SK-N-SH (cell line): Measurements from ENCODE around the gene C8G. TPM values are rescaled to one million over a fixed set of nuclear protein-coding genes. Genes with fewer than 3 reads are reported as not detected.

Experiments used
- CTCF ChIA-PET: fragments of 300-600, 350-600 bp; formaldehyde crosslinking; extraction: SDS; loops from one replicate; lab custom pipeline; 2021; lab: Yijun Ruan, JAX
- POLR2A ChIA-PET: fragments of 350-600 bp; sonication (Branson Sonifier 250); formaldehyde crosslinking; extraction: SDS; loops from one replicate; lab custom pipeline; 2020; ENCODE audit warnings: antibody characterized with exemption, inconsistent platforms; lab: Yijun Ruan, JAX
- DNase-seq: peaks from one replicate; pipeline ENCODE4 v3.0.0; 2012
- H2AFZ ChIP-seq: fragments of 200-600 bp; sonication (generic); 2 replicates; pipeline ENCODE4 v1.8.1; 2016; ENCODE audit warnings: antibody characterized with exemption, mild to moderate bottlenecking, low read depth
- H3F3A ChIP-seq: fragments of 200-600 bp; sonication (generic); replicated peaks from 2 replicates; pipeline ENCODE3; 2016; ENCODE audit warnings: antibody characterized with exemption, mild to moderate bottlenecking; ENCODE audit not compliant: insufficient read depth
- H3K27ac ChIP-seq, 2 experiments: fragments of 200-500 bp in 1 of 2; fragments of 200-600 bp in 1 of 2; sonication (Bioruptor generic) in 1 of 2; sonication (generic), shearing (Covaris generic) in 1 of 2; 2 replicates each; pipeline versions ENCODE4 v1.5.1 to v1.6.1; 2014 to 2016; ENCODE audit warnings: low read depth in 2 of 2, inconsistent platforms in 1 of 2, low read length in 1 of 2, mild to moderate bottlenecking in 1 of 2, mixed read lengths in 1 of 2
- H3K27me3 ChIP-seq: fragments of 200-600 bp; sonication (generic), shearing (Covaris generic); 2 replicates; pipeline ENCODE4 v1.6.1; 2016; ENCODE audit warnings: mixed run types; ENCODE audit not compliant: insufficient read depth
- H3K36me3 ChIP-seq, 2 experiments: fragments of 200-500 bp in 1 of 2; fragments of 200-600 bp in 1 of 2; sonication (Bioruptor generic) in 1 of 2; sonication (generic) in 1 of 2; replicated peaks in 1 of 2; 2 replicates each; pipeline versions ENCODE3 to v1.5.1; 2014 to 2016; ENCODE audit warnings: low read length in 1 of 2, mild to moderate bottlenecking in 1 of 2; ENCODE audit not compliant: insufficient read depth in 2 of 2, control insufficient read depth in 1 of 2
- H3K4me1 ChIP-seq, 2 experiments: fragments of 200-500 bp in 1 of 2; fragments of 200-600 bp in 1 of 2; sonication (Bioruptor generic) in 1 of 2; sonication (generic), shearing (Covaris generic) in 1 of 2; 2 replicates each; pipeline versions ENCODE4 v1.5.1 to v1.6.1; 2014 to 2016; ENCODE audit warnings: low read depth in 1 of 2, low read length in 1 of 2, mixed run types in 1 of 2; ENCODE audit not compliant: insufficient read depth in 2 of 2, control insufficient read depth in 1 of 2
- H3K4me2 ChIP-seq: fragments of 200-600 bp; sonication (generic), shearing (Covaris generic); 2 replicates; pipeline ENCODE4 v1.6.1; 2017; ENCODE audit warnings: mixed run types
- H3K4me3 ChIP-seq, 2 experiments: fragments of 200-500 bp in 1 of 2; fragments of 200-600 bp in 1 of 2; sonication (Bioruptor generic) in 1 of 2; sonication (generic), shearing (Covaris generic) in 1 of 2; 2 replicates each; pipeline versions ENCODE4 v1.5.1 to v1.8.1; 2014 to 2016; ENCODE audit warnings: low read depth in 2 of 2, inconsistent platforms in 1 of 2, low read length in 1 of 2, mild to moderate bottlenecking in 1 of 2, mixed read lengths in 1 of 2, moderate library complexity in 1 of 2
- H3K79me2 ChIP-seq: fragments of 200-600 bp; sonication (generic); 2 replicates; pipeline ENCODE4 v1.8.1; 2017; ENCODE audit warnings: mild to moderate bottlenecking; ENCODE audit not compliant: insufficient read depth
- H3K9ac ChIP-seq: fragments of 200-600 bp; sonication (generic); 2 replicates; pipeline ENCODE4 v1.6.1; 2017; ENCODE audit warnings: mixed run types
- H3K9me2 ChIP-seq: fragments of 200-600 bp; sonication (generic); 2 replicates; pipeline ENCODE4 v1.6.1; 2017; ENCODE audit warnings: mixed run types
- H3K9me3 ChIP-seq: fragments of 200-600 bp; sonication (generic); 2 replicates; pipeline ENCODE4 v1.6.1; 2017; ENCODE audit warnings: mixed run types, mild to moderate bottlenecking, moderate library complexity
- H4K20me1 ChIP-seq: fragments of 200-600 bp; sonication (generic); 2 replicates; pipeline ENCODE4 v1.6.1; 2017; ENCODE audit warnings: mild to moderate bottlenecking, mixed run types; ENCODE audit not compliant: insufficient read depth
- CHD2 ChIP-seq: fragments of 150-350 bp; IDR thresholded peaks from 2 replicates; pipeline ENCODE4 v1.6.1; 2018; ENCODE audit warnings: low read length; ENCODE audit not compliant: partially characterized antibody
- ELF1 ChIP-seq: IDR thresholded peaks from 2 replicates; pipeline ENCODE4 v1.4.0; 2012
- EP300 ChIP-seq, 2 experiments: IDR thresholded peaks; 2 replicates each; pipeline versions ENCODE4 v1.4.0 to v1.6.1; 2012; ENCODE audit warnings: borderline replicate concordance in 1 of 2, low read depth in 1 of 2, low read length in 1 of 2
- FOSL2 ChIP-seq: IDR thresholded peaks from 2 replicates; pipeline ENCODE4 v1.4.0; 2012; ENCODE audit warnings: low read depth, mild to moderate bottlenecking, moderate library complexity, borderline replicate concordance
- FOXJ3 ChIP-seq: sonication (generic); formaldehyde crosslinking; IDR thresholded peaks from 2 replicates; pipeline ENCODE4 v1.5.1; 2020; ENCODE audit warnings: mild to moderate bottlenecking, missing genetic modification reagents
- GABPA ChIP-seq: IDR thresholded peaks from 2 replicates; pipeline ENCODE4 v1.4.0; 2012; ENCODE audit warnings: low read depth, mild to moderate bottlenecking
- GATA2 ChIP-seq: sonication (generic); formaldehyde crosslinking; IDR thresholded peaks from 2 replicates; pipeline ENCODE4 v1.5.0; 2020; ENCODE audit warnings: mild to moderate bottlenecking, missing genetic modification reagents
- MEF2A ChIP-seq: IDR thresholded peaks from 2 replicates; pipeline ENCODE4 v1.4.0; 2012; ENCODE audit warnings: low read depth, borderline replicate concordance
- MXI1 ChIP-seq: IDR thresholded peaks from 2 replicates; pipeline ENCODE4 v1.6.1; 2012; ENCODE audit warnings: mild to moderate bottlenecking, low read depth, low read length, improper control_type of control experiment
- NFIC ChIP-seq: IDR thresholded peaks from 2 replicates; pipeline ENCODE4 v1.4.0; 2012; ENCODE audit warnings: borderline replicate concordance
- NRF1 ChIP-seq: IDR thresholded peaks from 2 replicates; pipeline ENCODE4 v1.6.1; 2012; ENCODE audit warnings: low read depth, mild to moderate bottlenecking, low read length
- POLR2AphosphoS5 ChIP-seq: IDR thresholded peaks from 2 replicates; pipeline ENCODE4 v1.6.1; 2012; ENCODE audit warnings: low read depth, low read length
- RAD21 ChIP-seq: IDR thresholded peaks from 2 replicates; pipeline ENCODE4 v1.6.1; 2012; ENCODE audit warnings: mild to moderate bottlenecking, low read length
- RCOR1 ChIP-seq: fragments of 150-350 bp; IDR thresholded peaks from 2 replicates; pipeline ENCODE4 v1.6.1; 2017; ENCODE audit warnings: antibody characterized with exemption, low read length
- RFX5 ChIP-seq: IDR thresholded peaks from 2 replicates; pipeline ENCODE4 v1.6.1; 2012; ENCODE audit warnings: mild to moderate bottlenecking, improper control_type of control experiment, low read length
- SIN3A ChIP-seq: IDR thresholded peaks from 2 replicates; pipeline ENCODE4 v1.6.1; 2012; ENCODE audit warnings: low read depth, mild to moderate bottlenecking, low read length, moderate library complexity, borderline replicate concordance
- TAF1 ChIP-seq: IDR thresholded peaks from 2 replicates; pipeline ENCODE4 v1.6.1; 2012; ENCODE audit warnings: low read depth, mild to moderate bottlenecking, low read length, moderate library complexity, borderline replicate concordance
- TCF12 ChIP-seq: IDR thresholded peaks from 2 replicates; pipeline ENCODE4 v1.4.0; 2012
- TEAD4 ChIP-seq: IDR thresholded peaks from 2 replicates; pipeline ENCODE4 v1.4.0; 2012; ENCODE audit warnings: mild to moderate bottlenecking, borderline replicate concordance; ENCODE audit not compliant: insufficient read depth
- USF2 ChIP-seq: fragments of 150-350 bp; IDR thresholded peaks from 2 replicates; pipeline ENCODE4 v1.6.1; 2017; ENCODE audit warnings: antibody characterized with exemption, low read length, low read depth, borderline replicate concordance
- YY1 ChIP-seq: IDR thresholded peaks from 2 replicates; pipeline ENCODE4 v1.4.0; 2012; ENCODE audit warnings: low read depth, mild to moderate bottlenecking
- WGBS: methylation state at CpG from one replicate; pipeline ENCODE4 v1.1.6; 2017; ENCODE audit warnings: low lambda C conversion rate; 5-methylcytosine and 5-hydroxymethylcytosine counted together
- polyA plus RNA-seq, 3 experiments: library from polyadenylated mRNA; depleted of rRNA; stranded (reverse); fragments of >200 nt; gene quantifications; 2 replicates each; pipeline ENCODE4 v1.2.3, GENCODE V29; 2012
- TF ChIP-seq, protein P1 (sequence below): fragments of 150-350 bp; IDR thresholded peaks from 2 replicates; pipeline ENCODE4 v1.6.1; 2016; ENCODE audit warnings: mild to moderate bottlenecking, low read depth, low read length
- TF ChIP-seq, protein P2 (sequence below): IDR thresholded peaks from 2 replicates; pipeline ENCODE4 v1.4.0; 2012; ENCODE audit warnings: low read depth
- TF ChIP-seq, protein P3 (sequence below): IDR thresholded peaks from 2 replicates; pipeline ENCODE4 v1.4.0; 2012; ENCODE audit warnings: low read depth, borderline replicate concordance

The C8G gene
- polyA plus RNA-seq, 1 of the 3 experiments (the other 2 are of a cell fraction) = 0.28 TPM

- Histone ChIP-seq H3K9ac (no peak overlapping the region), H3K9me3 (no peaks in the 10 kb centered on the region), H3K4me2 (peak overlapping the region; percentile 97), H3K4me3 (peak overlapping the region; percentile 62 to 67), H2AFZ (peak overlapping the region; percentile 51; the same call in 1 of the 2 replicates), H3K4me1 (peaks cover 0 to 33% of the 10 kb centered on the region in 2 experiments; a peak in 2 of 4 replicates), H4K20me1 (no peaks in the 10 kb centered on the region), H3K36me3 (no peaks in the 10 kb centered on the region), H3K9me2 (no peaks in the 10 kb centered on the region), H3K79me2 (no peaks in the 10 kb centered on the region), H3K27me3 (no peaks in the 10 kb centered on the region), H3K27ac (peak overlapping the region in 1 of 2 experiments; percentile 94; a peak in 2 of 4 replicates), H3F3A (no peaks in the 10 kb centered on the region)
- TF ChIP-seq, protein P1, sequence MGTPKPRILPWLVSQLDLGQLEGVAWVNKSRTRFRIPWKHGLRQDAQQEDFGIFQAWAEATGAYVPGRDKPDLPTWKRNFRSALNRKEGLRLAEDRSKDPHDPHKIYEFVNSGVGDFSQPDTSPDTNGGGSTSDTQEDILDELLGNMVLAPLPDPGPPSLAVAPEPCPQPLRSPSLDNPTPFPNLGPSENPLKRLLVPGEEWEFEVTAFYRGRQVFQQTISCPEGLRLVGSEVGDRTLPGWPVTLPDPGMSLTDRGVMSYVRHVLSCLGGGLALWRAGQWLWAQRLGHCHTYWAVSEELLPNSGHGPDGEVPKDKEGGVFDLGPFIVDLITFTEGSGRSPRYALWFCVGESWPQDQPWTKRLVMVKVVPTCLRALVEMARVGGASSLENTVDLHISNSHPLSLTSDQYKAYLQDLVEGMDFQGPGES = no peak
- no peak for TF ChIP-seq GABPA
- TF ChIP-seq RCOR1 = no peak
- 25% methylated on average over 20 of the region's 22 CpGs for WGBS
- DNase-seq = no peak
- ChIA-PET POLR2A (interaction anchor here (0.6 kb wide), 1 partner anchor 26 kb away, joined by 3 read pairs; no protein-coding TSS in a partner anchor), CTCF (interaction anchor here (0.6 to 13.2 kb wide), 4 partner anchors 10 to 162 kb away, joined by 3 to 350 read pairs (median 8); partner anchors contain the start of genes ABCA2, FUT7 and NPDC1)
Observed at GRCh38 chr9:136949239-136949816, 4.3 kb downstream of the C8G start.

- no peaks in the 10 kb centered on the region for H3K36me3 ChIP-seq
- peak overlapping the region; percentile 62 to 67 for H3K4me3 ChIP-seq
- ChIA-PET CTCF (interaction anchor here (0.6 to 13.2 kb wide), 8 partner anchors 10 to 188 kb away, joined by 3 to 350 read pairs (median 4); partner anchors contain the start of genes ABCA2, FUT7 and NPDC1), POLR2A (interaction anchor here (0.6 to 1.8 kb wide), 4 partner anchors 23 to 292 kb away, joined by 3 to 7 read pairs (median 4); no protein-coding TSS in a partner anchor)
- peak overlapping the region in 1 of 2 experiments; percentile 94; a peak in 2 of 4 replicates for H3K27ac ChIP-seq
- H3K9me3 ChIP-seq = no peaks in the 10 kb centered on the region
- WGBS = 27% methylated on average over 7 of the region's 63 CpGs
- peak; percentile 100 for DNase-seq
- no peaks in the 10 kb centered on the region for H3K9me2 ChIP-seq
- H3K79me2 ChIP-seq = no peaks in the 10 kb centered on the region
- peak overlapping the region; percentile 88 for H2AFZ ChIP-seq
- H3K27me3 ChIP-seq = no peaks in the 10 kb centered on the region
- peaks cover 0 to 30% of the 10 kb centered on the region in 2 experiments; a peak in 2 of 4 replicates for H3K4me1 ChIP-seq
- no peaks in the 10 kb centered on the region for H4K20me1 ChIP-seq
- peak overlapping the region; percentile 48; the same call in 1 of the 2 replicates for H3K9ac ChIP-seq
- H3F3A ChIP-seq = no peaks in the 10 kb centered on the region
- H3K4me2 ChIP-seq = peak overlapping the region; percentile 97
- TF ChIP-seq EP300 (IDR thresholded peaks at IDR 0.05; ENCODE audit: borderline replicate concordance in 1 of 2, low read depth in 1 of 2, low read length in 1 of 2) (no peak), MXI1 (no peak; the same call in 1 of the 2 replicates), SIN3A (no peak), CHD2 (peak; percentile 84), POLR2AphosphoS5 (peak; percentile 71), NRF1 (0 out of 2 replicates have a peak, but pooled peaks have one; percentile 7), TAF1 (no peak), GATA2 (CRISPR knock-in tag) (no peak), TCF12 (no peak), USF2 (peak; percentile 90), NFIC (no peak), YY1 (no peak), RFX5 (no peak), MEF2A (no peak), FOXJ3 (CRISPR knock-in tag) (no peak), TEAD4 (no peak), ELF1 (no peak), RAD21 (no peak), FOSL2 (no peak)
- TF ChIP-seq, protein P2, sequence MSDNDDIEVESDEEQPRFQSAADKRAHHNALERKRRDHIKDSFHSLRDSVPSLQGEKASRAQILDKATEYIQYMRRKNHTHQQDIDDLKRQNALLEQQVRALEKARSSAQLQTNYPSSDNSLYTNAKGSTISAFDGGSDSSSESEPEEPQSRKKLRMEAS = 0 out of 2 replicates have a peak, but pooled peaks have one; percentile 24
- TF ChIP-seq, protein P3, sequence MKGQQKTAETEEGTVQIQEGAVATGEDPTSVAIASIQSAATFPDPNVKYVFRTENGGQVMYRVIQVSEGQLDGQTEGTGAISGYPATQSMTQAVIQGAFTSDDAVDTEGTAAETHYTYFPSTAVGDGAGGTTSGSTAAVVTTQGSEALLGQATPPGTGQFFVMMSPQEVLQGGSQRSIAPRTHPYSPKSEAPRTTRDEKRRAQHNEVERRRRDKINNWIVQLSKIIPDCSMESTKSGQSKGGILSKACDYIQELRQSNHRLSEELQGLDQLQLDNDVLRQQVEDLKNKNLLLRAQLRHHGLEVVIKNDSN = peak; percentile 99
Observed at GRCh38 chr9:136949817-136950655, 5.0 kb downstream of the C8G start.
